NCI-H2196 (cell line): ENCODE data around the gene CEP104.
"Not testable (repeated sequence)": the region's sequence is repeated elsewhere in the genome, so short reads cannot be mapped to it uniquely, and the experiment has no call there.

ENCODE experiments used
- DNase-seq: peaks from one replicate; lab custom pipeline; 2025; ENCODE audit not compliant: unreplicated experiment; lab: John Stamatoyannopoulos, UW

CEP104 gene

DNA sequence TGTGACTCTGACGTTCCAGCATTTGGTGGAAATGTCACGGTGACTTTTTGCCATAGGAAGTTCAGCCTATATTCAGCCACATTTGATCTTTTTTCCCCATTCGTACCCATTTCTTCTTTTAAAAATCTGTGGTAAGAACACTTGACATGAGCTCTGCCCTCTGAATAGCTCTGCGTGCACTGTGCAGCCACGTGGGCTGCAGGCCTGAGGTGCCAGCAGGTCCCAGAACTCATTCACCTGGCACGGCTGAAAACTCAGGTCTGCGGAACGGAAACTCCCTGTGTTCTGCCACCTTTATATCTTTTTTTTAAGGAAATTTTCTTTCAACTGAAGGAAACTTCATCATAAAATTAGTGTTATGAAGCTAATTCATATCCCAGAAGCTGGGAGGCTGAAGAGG, 28.6 kb downstream of the CEP104 start:
- DNase-seq = no peak

DNA sequence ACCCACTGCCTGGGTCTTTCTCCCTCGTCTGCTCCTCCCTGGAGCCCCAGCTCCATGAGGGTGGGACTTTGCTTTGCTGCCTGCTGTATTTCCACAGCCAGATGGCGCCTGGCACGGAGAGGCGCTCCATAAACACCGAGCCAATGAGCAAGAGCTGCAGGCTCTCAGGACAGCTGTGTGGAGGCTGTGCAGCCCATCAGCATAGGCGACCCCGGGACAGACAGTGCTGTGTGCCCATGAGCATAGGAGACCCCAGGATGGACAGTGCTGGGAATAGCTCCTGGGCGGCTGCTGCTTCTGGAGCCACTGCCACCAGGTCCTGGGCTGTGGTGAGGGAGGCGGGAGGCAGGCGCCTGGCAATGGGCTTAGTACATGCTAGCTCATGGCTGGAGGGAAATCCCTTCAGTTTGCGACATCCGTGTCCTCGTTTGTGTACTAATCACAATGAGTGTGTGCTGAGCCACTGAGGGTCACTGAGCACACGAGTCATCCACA, 29.2 kb downstream of the CEP104 start:
- DNase-seq = no peak

DNA sequence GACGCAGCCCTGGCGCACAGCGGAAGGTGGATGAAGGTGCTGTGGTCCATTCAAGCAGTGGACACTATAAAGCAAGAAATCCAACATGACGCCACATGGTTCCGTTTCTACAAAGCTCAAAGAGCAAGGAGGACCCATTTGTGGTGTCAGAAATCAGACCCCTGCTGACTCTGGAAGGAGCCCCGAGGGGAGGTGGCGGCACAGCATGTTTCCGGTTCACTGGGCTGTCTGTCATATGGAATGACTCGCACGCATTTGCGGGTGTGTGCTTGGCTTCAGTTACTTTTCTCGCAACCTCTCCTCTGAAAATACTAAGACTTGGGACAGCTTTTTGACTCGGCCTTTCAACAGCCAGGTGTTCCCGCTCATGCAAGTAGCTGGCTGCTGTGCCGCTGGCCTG, 31.7 kb downstream of the CEP104 start:
- no peak for DNase-seq

DNA sequence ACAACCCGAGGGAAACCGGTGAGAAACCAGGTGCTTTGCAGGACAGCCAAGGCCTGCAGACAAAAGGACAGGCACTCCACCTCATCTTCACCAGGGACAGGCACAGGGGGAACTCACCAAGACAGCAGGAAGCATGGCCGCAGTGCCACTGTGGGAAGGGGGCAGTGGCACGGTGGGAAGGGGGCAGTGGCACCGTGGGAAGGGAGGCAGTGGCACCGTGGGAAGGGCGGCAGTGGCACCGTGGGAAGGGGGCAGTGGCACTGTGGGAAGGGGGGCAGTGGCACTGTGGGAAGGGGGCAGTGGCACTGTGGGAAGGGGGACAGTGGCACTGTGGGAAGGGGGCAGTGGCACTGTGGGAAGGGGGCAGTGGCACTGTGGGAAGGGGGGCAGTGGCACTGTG, 32.4 kb downstream of the CEP104 start:
- DNase-seq = no peak

DNA sequence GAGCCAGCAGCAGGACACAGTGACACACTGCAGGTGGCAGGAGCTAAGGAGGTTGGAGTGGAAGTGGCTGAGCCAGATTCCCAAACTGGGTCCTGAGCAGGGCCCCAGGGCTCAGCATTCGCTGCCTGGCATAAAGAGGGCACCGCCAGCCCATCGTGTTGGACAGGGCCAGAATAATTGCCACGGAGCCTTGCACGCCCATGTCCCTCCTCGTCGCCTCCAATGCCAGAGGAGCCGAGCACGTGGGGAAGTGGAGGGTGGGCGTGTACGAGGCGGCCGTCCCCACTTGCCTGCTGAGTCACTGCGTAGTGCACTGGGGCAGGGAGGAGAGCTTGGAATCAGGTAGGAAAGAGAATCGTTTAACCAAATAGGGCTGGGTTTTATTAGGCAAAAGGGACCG, 34.6 kb downstream of the CEP104 start:
- no peak for DNase-seq

DNA sequence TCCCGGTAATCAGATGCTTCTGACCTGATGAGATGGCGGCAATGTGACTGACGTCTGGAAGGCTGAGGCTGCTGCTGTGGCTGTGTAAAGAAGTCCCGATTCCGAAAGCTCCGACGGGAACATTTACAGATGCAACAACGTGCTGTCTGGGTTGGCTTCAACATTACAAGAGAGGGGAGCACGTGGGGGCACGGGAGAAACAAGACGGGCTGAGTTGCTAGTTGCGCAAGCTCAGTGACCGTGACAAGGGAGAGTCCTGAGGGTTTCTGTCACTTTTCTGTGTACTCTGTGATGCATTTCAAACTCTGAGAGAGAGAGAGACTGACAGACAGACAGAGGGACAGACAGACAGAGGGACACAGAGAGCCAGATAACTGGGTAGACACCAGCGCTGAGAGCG, 35.1 kb downstream of the CEP104 start:
- no peak for DNase-seq

DNA sequence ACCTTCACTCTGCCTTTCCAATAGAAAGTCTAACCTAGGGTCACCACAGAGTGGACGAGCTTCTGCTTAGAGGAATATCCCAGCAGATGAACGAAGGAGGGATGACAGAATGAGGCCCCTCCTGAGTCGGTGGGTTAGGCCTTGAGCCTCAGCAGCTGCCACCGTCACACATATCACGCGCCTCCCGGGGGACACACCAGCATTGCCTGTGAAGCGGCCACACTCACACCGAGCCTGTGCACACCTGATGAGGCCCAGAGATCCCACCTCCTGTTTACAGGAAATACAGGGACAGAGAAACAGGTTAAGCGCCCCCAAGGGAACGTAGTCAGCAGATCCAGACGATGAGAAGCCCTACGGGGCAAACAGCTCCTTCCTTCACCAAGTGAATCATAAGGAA, 35.6 kb downstream of the CEP104 start:
- no peak for DNase-seq

DNA sequence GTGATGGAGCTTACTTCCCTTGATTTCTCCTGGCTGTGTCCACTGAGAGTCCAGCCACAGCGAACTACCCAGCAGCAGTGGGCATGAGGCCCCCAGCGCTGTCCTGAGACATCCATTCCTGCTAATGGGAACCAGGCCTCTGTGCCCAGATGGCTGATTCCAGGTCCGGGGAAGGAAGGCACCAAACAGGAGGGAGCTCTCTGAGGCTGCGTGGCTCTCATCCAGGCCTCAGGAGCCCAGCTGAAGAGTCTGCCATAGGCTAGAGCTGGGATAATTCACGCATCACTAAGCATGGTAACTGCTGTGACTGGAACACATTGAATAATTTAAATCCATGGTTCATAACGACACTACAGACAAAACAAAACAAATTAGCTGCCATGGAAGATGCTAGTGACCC, 36.0 kb downstream of the CEP104 start:
- DNase-seq = no peak

DNA sequence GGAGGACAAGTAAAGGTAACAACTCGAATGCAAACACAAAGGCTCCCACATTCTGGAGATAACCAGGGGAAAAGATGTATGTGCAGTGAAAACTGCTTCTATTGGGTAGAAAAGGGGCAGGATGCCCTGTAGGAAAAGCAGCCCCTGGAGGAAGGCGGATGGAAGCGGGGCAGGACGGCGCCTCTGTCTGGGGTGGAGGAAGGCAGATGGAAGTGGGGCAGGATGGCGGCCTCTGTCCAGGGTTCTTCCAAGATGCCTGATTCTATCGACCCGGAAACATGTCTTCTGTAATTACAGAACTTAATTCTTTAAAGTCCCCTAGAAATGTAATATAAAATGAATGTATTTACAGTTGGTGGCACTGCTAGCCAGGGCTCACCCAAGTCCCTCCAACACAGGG, 36.7 kb downstream of the CEP104 start:
- DNase-seq = no peak

DNA sequence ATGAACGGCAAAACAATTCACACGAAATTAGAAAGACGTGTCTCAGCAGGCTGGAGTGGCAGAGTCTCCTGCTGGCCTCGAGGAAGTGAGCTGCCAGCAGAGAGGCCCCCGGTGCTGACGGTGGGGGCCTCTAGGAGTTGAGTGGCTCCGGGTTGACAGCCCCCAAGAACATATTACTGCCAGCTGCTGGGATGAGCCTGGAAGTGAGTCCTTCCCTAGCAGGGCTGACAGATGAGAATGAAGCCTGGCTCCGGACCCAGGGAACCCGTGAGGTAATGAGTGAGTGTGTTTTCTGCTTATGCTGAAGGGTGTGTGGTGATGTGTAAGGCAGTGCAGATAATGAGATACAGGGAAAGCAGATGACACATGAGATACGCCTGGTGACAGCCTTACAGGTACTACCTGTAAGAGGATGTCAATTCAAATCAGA, 37.2 kb downstream of the CEP104 start:
- no peak for DNase-seq

DNA sequence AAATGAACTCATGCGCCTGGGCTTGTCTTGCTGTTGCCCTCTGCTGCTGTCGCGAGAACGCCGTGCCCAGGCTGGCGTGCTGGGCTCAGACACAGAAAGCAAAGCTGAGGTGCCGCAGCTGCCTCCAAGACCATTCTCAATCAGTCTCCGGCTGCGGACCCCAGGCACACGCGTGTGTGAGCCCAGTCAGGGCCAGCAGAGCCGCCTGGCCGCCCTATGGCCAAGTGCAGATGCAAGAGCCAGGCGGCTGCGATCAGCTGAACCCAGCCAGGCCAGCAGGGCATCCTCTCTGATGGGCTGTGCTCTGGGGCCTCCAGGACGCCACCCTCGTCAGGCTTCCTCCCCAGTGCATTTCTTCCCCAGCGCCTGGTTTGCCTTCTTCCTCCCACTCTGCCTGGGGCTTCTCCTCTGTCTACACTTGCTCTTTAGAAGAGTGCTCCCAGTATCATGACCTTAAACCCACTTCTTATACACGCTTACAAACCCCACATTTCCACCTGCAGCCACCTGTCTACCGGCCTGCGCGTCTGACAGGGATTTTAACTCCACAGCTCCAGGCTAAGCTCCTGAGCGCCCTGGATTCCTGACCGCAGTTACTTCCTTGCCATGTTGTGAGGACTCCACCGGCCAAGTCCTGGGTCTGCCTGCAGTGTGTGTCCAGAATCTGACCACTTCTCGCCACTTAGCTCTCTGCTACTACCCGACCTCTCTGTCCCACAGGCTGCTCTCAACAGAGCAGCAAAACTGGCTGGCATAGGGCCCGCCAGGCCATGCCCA, 39.0 kb downstream of the CEP104 start:
- no peak for DNase-seq

DNA sequence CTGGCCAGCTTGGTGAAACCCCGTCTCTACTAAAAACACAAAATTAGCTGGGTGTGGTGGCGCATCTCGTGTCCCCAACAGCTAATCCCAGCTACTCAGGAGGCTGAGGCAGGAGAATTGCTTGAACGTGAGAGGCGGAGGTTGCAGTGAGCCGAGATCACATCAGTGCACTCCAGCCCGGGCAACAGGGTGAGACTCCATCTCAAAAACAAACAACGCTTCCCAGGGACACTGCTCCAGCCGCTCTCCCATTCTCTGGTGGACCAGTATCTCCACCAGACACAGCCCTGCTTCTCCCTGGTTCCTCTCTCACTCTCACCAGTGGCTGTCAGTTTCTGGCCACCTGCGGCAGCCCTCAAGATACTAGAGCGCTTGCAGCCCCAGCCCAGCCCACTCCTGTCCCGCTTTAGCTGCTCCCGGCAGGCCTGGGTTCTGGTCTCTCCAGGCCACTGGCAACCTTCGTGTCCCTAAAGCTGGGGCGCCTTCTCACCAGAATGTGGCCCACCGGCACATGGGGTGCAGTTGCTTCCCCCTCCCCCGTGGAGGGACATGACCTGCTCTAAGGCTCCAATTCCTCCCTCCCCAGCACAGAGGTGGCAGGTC, 39.8 kb downstream of the CEP104 start:
- DNase-seq = no peak

DNA sequence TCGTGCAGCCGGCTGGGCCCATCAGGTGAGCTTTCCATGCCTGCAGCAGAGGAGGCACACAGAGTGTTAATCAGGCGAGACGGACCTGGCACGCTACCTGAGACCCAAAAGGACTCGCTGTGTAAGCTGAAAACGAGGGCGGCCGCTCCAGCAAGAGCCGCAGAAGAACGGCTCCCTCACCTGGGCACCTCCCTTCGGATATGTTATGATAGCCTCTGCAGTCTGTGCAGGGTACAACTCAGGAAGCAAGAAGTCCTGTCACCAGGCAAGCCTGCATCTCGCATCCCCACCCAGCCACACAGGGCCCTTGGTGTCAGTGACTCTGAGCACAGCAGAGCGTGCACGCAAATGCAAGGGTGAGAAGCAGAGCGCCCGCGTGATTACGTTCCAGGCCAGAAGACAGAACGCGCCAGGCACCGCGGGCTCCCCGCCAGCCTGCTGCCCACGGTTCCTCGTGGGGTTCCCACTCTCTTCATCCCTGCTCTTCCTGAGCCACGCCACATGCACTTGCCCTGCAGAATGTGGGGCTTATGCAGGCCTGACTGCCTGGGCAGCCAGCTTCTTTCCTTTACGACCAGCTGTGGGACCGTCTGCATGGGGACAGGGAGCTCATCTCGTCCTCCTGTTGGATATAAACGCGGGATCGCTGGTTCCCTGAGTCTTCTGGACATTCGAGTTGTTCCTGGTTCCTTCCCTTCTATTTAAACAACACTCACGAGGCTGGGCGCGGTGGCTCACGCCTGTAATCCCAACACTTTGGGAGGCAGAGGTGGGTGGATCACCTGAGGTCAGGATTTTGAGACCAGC, 40.5 kb downstream of the CEP104 start:
- DNase-seq = no peak

DNA sequence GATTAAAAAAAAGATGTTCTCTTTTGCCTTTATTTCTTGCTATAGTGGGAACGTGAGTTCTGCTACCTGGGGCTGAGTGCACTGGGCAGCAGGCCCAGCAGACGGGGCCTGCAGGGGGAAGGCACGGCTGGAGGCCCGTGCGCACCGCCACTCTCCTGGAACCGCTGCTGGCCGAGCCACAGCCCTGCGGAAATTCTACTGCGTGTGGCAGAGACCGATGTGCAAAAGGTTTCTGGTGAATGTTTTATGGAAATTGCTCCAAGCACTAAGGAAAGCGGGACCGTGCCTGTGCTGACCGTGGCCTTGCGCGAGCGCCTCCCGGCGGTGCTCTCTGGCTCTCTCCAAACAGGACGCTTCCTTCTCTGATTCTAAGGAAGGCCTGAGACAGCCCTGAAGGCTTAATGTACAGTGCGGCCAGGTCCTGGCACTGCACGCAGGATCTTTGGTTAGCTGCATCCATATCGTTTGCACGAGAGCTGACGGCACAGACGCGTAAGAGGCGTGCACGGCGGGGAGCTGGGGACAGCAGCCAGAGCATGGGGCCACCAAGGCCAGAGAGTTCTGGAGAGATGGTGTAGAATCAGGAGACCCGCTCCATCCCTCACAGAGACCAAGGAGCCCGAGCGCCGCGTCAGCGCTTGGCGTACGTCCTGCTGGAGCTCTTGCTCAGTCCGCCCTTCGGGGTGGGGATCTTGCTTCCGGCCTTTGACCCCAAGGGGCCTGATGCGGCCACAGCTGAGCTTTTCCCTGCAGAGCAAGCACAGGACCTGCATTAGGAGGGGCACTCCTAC, 42.0 kb downstream of the CEP104 start:
- DNase-seq = no peak

DNA sequence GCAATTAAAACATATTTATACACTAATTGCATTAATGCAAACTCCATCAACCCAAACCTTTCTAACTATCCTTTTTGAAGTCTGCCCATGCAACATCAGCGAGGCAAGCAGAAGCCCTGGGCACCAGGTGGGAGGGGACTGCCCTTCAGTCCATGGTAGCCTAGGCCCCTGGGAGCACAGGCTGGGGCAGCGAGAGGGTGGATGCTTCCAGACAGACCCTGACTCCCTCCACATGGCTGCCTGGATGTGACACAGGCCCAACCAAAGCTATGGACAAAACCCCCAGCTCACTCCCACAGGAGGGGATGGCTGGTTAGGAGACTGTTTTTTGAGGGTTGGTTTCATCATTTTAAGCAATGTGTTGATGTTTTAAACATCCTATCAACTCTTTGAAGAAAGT, 42.9 kb downstream of the CEP104 start:
- DNase-seq = no peak

DNA sequence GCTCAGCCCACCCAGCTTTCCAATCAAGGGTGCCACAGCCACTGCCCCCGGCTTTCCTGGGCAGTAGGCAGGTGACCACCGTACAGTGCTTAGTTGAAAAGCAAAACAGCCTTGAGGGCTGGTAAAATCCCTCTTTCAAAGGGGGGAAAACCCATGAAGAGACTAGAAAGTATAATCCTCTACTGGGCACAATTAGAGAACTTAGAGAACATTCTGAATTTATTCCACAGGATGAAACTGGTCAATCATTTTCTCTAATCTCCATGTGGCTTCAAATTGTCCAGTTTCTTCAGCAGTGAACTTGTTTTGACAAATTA, 45.5 kb downstream of the CEP104 start:
- no peak for DNase-seq

DNA sequence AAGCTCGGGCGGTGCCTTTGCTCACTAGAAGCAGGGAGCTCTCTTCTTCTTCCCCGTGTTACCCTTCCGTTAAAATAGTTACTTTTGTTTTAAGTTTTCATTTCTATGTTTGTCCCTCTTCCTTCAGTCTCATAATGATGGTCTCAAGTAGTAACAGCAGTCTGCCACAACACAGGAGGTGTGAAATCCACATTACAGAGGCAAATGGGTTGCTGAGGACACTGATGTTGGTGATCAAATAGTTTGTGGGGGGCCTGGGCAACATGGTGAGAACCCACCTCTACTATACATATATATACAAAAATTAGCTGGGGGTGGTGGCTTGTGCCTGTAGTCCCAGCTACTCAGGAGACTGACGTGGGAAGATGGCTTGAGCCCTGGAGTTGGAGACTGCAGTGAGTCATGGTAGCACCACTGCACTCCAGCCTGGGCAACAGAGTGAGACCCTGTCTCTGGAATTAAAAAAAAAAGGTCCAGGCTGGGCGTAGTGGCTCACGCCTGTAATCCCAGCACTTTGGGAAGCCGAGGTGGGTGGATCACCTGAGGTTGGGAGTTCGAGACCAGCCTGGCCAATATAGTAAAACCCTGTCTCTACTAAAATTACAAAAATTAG, 46.8 kb downstream of the CEP104 start:
- DNase-seq = not testable (repeated sequence)

DNA sequence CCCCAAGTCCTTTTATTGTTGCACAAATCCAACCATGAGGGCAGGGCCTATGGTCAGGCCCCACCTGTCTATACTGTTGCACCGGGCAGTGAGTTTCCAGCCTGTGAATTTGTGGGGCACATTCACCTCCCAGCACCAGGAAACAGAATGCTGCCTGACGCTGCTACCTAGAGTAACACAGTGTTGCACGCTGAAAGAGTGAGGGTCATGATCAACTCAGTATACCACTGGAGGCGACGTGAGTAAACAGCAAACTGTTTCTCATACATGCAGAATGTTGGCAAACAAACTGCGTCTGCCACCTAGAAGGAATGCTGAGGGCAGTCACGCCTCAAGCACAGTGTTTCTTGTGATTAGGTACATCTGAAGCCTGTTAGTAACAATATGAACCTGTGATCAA, 47.3 kb downstream of the CEP104 start:
- no peak for DNase-seq

DNA sequence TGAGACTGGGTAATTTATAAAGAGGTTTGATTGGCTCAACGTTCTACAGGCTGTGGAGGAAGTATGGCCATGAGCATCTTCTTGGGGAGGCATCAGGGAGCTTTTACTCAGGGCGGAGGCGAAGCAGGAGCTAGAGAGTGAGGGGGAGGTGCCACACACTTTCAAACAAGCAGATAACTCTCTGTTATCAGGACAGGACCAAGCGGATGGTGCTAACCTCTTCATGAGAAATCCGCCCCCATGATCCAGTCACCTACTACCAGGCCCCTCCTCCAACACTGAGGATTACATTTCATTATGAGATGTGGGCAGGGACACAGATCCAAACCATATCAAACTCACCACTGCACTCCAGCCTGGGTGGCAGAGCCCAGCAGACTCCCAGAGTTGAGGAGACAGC, 49.2 kb downstream of the CEP104 start:
- no peak for DNase-seq

DNA sequence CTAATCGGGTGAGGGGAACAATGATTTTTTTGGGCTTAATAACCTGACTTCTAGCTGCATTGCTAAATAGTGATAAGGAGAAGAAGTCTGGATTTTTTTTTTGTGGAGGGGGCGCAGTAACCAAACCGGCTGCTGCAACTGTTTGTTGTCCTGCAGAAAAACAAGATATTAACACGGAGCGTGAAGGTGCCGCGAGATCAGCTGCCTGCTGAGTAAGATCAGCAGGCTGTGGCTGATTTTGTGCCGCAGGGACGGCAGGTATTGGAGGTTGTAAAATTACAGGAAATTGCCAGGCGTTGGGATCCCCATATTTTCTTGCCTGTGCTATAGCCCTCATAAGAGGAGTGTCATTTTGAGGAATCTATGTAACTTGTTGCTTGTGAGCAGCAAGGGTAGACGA, 52.0 kb downstream of the CEP104 start:
- DNase-seq = no peak

DNA sequence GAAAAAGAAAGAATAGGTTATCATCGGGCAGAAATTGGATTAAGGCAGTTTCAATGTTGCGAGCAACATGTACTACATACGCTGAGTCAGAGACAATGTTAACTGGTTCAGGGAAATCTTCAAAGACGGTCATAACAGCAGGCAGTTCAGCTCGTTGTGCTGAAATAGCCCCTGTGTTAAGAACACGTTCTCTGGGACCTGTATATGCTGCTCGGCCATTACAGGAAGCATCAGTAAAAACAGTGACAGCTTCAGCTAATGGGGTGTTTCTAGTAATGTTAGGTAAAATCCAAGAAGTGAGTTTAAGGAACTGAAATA, 52.4 kb downstream of the CEP104 start:
- not testable (repeated sequence) for DNase-seq
